ENCODE results near the gene CPNE4.

Gene CPNE4

DNA sequence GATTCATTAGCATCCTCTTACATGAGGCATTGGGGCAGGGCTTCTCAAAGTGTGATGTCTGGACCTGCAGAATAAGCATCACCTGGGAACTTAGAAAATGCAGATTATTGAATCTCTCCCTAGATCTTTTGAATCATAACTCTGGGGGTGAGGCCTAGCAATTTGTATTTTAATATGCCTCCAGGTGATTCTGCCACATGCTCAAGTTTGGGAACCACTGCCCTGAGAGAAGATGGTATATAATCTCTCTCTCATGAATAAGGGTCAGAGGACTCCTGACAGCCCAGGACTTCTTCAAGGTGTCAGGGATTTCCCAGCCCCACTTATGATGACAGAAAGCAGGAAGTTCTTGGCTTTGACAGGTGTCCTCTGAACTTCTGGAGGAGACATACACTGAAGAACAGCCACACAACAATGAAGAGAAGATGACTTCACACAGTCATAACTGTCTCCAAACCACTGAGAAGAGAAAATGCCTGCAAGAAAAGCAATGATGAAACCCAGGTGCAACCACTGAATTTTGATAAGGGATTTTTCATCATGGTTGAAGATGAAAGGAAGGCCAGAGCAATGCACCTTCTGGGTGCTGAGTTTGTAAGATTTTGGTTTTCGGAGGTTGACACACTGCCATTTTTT lies 320.1 kb downstream of the CPNE4 start:
- TF ChIP-seq, protein P1, sequence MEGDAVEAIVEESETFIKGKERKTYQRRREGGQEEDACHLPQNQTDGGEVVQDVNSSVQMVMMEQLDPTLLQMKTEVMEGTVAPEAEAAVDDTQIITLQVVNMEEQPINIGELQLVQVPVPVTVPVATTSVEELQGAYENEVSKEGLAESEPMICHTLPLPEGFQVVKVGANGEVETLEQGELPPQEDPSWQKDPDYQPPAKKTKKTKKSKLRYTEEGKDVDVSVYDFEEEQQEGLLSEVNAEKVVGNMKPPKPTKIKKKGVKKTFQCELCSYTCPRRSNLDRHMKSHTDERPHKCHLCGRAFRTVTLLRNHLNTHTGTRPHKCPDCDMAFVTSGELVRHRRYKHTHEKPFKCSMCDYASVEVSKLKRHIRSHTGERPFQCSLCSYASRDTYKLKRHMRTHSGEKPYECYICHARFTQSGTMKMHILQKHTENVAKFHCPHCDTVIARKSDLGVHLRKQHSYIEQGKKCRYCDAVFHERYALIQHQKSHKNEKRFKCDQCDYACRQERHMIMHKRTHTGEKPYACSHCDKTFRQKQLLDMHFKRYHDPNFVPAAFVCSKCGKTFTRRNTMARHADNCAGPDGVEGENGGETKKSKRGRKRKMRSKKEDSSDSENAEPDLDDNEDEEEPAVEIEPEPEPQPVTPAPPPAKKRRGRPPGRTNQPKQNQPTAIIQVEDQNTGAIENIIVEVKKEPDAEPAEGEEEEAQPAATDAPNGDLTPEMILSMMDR (conservative IDR thresholded peaks at IDR 0.05) = no peak
- no peak for TF ChIP-seq ZFX (IDR thresholded peaks at IDR 0.05)
- H3K27ac ChIP-seq = no peak overlapping the region; the same call in 1 of the 2 replicates

DNA sequence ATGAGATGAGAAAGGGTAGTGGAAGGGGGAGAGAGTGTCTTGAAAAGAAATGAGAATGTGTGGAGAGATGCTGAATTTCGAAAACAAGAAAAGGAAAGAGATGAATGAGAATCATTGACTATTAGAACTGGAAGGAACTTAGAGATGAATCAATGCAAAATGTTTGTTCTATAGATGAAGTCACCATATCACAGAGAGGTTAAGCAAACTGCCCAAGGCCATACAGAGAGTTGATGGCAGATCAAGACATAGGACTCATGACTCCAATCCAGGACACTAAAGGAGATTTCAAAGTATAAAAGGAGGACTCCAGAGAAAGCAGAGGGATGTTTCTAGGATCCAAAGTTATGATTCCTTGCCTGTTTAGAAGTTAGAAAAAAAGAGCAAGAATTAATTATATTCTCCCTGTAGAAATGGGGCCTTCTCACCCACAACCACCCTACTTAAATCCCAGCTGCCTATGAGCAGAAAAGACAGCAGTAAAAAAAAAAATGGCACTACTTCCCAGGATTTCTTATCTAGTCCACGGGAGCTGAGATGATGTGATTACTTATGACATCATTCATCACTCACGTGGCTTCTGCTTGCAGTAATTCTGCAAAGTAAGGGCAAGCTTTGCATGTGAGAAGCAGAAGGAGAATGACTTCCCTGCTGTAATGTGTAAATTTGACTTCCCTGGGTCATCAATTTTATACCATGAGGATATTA lies 321.2 kb downstream of the CPNE4 start:
- no peak overlapping the region for H3K27ac ChIP-seq
- no peak for TF ChIP-seq ZFX (IDR thresholded peaks at IDR 0.05)
- TF ChIP-seq, protein P1 (conservative IDR thresholded peaks at IDR 0.05) = no peak

DNA sequence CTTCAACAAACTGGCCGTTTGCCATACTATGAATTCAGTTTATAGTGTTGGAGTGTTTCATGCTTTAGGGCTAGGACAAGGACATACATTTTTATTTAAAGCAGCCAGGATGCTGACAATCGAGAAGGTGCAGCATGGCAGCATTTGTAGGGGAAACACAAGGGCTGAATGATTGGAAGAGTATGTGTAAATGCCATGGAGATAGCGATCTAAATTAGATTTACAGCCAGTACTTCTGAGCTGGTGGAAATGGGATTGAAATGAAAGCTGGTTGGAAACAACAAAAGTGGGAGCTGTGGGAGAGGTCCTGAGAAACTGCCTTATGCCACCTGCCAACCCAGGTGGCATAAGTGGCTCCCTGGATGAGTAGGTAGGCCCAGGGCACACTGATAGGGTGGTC lies 322.2 kb downstream of the CPNE4 start:
- TF ChIP-seq ZFX (IDR thresholded peaks at IDR 0.05) = no peak
- TF ChIP-seq, protein P1 (conservative IDR thresholded peaks at IDR 0.05) = no peak
- no peak overlapping the region for H3K27ac ChIP-seq

DNA sequence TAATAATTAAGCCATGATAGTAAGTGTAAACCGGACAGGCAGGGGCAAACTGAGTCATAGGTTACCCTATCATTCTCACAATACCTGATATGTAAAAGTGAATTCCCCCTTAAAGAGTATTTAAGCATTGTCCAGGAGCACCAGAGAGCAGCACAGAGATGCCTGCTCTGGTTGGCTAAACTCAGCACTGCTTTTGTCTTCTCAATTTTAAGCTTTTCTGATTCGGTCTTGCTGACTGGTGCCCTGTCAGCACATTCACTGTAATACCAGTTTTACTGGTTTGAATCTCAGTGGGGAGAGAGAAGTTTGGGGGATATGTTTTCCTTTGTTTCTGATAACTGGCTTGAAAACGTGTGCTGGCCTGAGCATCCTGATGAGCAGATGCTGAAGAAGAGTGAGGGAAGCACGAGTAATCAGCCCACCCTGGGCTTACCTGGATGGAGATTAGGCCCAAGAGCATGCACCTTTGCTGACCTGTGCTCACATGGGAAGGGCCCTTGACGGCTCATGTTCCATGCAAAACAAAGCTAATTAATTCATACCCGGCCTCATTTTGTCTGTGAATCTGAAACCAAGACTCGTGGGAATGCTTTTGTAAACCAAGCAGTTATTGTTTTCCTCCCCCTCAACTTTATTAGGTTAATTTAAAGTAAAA lies 323.6 kb downstream of the CPNE4 start:
- no peak for TF ChIP-seq ZFX (IDR thresholded peaks at IDR 0.05)
- TF ChIP-seq, protein P1 (conservative IDR thresholded peaks at IDR 0.05) = no peak
- H3K27ac ChIP-seq = no peak overlapping the region

DNA sequence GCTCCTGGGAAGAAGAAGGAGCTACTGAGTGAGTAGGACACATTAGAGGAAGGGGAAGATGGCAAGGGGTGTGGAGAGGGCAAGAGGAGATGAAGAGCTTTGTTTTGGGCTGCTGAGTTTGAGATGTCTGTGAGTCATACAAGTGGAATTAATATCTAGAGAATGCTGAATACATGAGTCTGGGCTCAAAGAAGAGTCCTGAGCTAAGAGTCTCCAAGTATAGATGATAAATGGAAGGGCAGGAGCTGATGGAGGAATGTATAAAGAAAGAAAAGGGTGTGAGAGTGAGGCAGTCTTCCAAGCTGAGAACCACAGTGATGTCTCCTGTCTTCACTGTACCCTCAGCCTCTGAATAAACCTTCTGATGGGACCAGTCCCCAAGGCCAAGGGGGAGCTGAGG lies 326.6 kb downstream of the CPNE4 start:
- H3K27ac ChIP-seq = no peak overlapping the region
- TF ChIP-seq, protein P1 (conservative IDR thresholded peaks at IDR 0.05) = no peak
- TF ChIP-seq ZFX (IDR thresholded peaks at IDR 0.05) = no peak

DNA sequence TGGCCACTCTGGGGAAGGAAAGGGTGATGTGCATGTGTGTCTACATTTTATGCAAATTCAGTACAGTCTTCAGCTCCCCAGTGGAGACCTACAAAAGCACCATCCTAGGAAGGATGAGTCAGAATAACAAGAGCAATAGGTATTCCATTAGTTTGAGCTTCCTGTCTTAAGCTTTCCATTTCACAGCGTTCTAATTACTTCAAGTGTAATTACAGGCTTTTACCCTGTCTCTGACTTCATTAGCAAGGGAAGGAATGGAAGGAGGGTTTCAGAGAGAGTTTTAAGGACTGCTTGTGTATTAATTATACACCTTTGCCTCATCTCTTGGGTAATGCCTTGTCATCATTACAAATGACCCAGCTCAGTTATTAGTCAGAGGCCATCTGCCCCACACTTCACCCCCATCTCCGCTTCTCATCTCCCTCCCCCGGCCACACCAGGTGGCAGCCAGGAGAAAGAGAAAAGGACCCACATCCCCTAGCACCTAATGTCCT lies 329.2 kb downstream of the CPNE4 start:
- H3K27ac ChIP-seq = no peak overlapping the region
- TF ChIP-seq ZFX (IDR thresholded peaks at IDR 0.05) = no peak
- TF ChIP-seq, protein P1 (conservative IDR thresholded peaks at IDR 0.05) = no peak

DNA sequence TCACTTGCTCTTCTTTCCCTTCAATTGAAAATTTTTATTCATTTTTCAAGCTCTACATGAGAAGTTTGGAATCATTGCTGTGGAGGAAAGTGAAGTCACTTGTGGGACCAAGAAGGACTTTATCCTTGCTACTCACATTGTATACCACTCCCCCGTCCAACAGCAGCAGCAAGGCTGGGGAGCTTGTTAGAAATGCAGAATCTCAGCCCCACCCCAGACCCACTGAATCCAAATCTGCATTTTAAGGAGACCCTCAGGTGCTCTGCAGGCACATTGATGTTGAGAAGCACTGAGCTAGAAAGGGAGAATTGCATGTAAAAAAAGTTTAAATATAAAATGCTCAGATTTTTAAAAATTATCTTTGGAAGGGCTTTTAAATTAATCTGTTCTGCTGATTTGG lies 329.7 kb downstream of the CPNE4 start:
- no peak overlapping the region for H3K27ac ChIP-seq
- TF ChIP-seq ZFX (IDR thresholded peaks at IDR 0.05) = no peak
- TF ChIP-seq, protein P1 (conservative IDR thresholded peaks at IDR 0.05) = no peak
